Mesothelial cell of epicardium (in vitro differentiated cells): ENCODE results near the gene PRAF2. TPM values are rescaled to one million over a fixed set of nuclear protein-coding genes. Genes with fewer than 3 reads are reported as not detected.
A peak's percentile ranks its signal among the peaks of the same experiment; 100 is the strongest.

Source experiments
- DNase-seq, 2 experiments: peaks; one replicate each; pipeline ENCODE4 v3.0.0; 2021; ENCODE audit warnings: low spot score in 2 of 2; ENCODE audit not compliant: unreplicated experiment in 2 of 2
- H3K27ac Mint-ChIP-seq: 2 replicates; pipeline ENCODE4 v1.8.0; 2021; ENCODE audit warnings: mixed read lengths
- H3K27me3 Mint-ChIP-seq: 2 replicates; pipeline ENCODE4 v1.8.0; 2021; ENCODE audit warnings: low read depth, mixed read lengths
- H3K36me3 Mint-ChIP-seq: 2 replicates; pipeline ENCODE4 v1.8.0; 2021; ENCODE audit warnings: mixed read lengths
- H3K4me1 Mint-ChIP-seq: 2 replicates; pipeline ENCODE4 v1.8.0; 2021; ENCODE audit warnings: mixed read lengths
- H3K4me3 Mint-ChIP-seq: 2 replicates; pipeline ENCODE4 v1.8.0; 2021; ENCODE audit warnings: mild to moderate bottlenecking, moderate library complexity, mixed read lengths
- H3K9me3 Mint-ChIP-seq: 2 replicates; pipeline ENCODE4 v1.8.0; 2021; ENCODE audit warnings: mixed read lengths
- total RNA-seq: library from RNA; stranded (reverse); gene quantifications from 3 replicates; pipeline ENCODE4 v1.2.1, GENCODE V29; 2021
- TF ChIP-seq, protein P1 (sequence below): fragments of 200-600 bp; sonication (generic); IDR thresholded peaks from one replicate; pipeline ENCODE4 v1.5.0; 2021; ENCODE audit warnings: antibody characterized with exemption; ENCODE audit not compliant: unreplicated experiment

The PRAF2 gene
- total RNA-seq, 1 donor from 2014 or later = 31.7 TPM

DNA sequence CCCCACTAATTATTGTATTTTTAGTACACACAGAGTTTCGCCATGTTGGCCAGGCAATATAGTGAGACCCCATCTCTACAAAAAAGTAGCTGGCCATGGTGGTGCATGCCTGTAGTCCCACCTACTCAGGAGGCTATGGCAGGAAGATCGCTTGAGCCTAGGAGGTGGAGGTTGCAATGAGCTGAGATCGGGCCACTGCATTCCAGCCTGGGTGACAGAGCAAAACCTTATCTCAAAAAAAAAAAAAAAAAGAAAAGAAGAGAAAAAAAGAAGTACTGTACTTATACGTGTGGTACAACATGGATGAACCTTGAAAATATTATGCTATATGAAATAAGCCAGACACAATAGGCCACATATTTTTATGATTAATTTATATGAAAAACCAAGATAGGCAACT lies 15.8 kb upstream of the PRAF2 start:
- no peaks in the 10 kb centered on the region for H3K27me3 Mint-ChIP-seq
- no peaks in the 10 kb centered on the region for H3K36me3 Mint-ChIP-seq
- H3K4me1 Mint-ChIP-seq = no peaks in the 10 kb centered on the region
- H3K27ac Mint-ChIP-seq = no peak overlapping the region
- TF ChIP-seq, protein P1, sequence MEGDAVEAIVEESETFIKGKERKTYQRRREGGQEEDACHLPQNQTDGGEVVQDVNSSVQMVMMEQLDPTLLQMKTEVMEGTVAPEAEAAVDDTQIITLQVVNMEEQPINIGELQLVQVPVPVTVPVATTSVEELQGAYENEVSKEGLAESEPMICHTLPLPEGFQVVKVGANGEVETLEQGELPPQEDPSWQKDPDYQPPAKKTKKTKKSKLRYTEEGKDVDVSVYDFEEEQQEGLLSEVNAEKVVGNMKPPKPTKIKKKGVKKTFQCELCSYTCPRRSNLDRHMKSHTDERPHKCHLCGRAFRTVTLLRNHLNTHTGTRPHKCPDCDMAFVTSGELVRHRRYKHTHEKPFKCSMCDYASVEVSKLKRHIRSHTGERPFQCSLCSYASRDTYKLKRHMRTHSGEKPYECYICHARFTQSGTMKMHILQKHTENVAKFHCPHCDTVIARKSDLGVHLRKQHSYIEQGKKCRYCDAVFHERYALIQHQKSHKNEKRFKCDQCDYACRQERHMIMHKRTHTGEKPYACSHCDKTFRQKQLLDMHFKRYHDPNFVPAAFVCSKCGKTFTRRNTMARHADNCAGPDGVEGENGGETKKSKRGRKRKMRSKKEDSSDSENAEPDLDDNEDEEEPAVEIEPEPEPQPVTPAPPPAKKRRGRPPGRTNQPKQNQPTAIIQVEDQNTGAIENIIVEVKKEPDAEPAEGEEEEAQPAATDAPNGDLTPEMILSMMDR = no peak
- no peak for DNase-seq
- no peaks in the 10 kb centered on the region for H3K9me3 Mint-ChIP-seq
- no peak overlapping the region for H3K4me3 Mint-ChIP-seq

DNA sequence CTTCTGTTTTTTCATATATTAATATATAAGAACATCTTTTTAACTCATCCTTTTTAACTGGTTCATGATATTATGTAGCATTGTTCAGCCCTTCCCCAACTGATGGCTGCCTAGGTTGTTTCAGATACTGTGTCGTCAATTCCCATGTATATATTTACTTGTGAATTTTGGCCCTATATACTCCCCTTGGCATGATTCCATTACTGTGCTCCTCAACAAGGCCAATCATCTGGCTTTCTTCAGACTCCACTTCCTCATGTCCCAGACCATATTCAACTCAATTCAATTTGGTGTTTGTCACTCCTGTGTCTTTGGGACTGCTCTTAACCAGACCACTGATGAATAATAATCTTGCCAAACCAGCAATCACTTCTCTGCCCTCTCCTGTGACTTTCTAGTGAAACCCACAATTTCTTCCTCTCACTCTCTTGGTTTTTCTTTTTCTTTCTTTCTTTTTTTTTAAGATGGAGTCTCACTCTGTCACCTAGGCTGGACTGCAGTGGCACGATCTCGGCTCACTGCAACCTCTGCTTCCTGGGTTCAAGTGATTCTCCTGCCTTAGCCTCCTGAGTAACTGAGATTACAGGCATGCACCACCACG lies 8.6 kb upstream of the PRAF2 start:
- no peaks in the 10 kb centered on the region for H3K27me3 Mint-ChIP-seq
- peaks cover 13% of the 10 kb centered on the region for H3K9me3 Mint-ChIP-seq
- peaks cover 3% of the 10 kb centered on the region for H3K36me3 Mint-ChIP-seq
- H3K4me1 Mint-ChIP-seq = peaks cover 10% of the 10 kb centered on the region
- TF ChIP-seq, protein P1 = no peak
- H3K4me3 Mint-ChIP-seq = no peak overlapping the region
- DNase-seq = no peak
- no peak overlapping the region for H3K27ac Mint-ChIP-seq

DNA sequence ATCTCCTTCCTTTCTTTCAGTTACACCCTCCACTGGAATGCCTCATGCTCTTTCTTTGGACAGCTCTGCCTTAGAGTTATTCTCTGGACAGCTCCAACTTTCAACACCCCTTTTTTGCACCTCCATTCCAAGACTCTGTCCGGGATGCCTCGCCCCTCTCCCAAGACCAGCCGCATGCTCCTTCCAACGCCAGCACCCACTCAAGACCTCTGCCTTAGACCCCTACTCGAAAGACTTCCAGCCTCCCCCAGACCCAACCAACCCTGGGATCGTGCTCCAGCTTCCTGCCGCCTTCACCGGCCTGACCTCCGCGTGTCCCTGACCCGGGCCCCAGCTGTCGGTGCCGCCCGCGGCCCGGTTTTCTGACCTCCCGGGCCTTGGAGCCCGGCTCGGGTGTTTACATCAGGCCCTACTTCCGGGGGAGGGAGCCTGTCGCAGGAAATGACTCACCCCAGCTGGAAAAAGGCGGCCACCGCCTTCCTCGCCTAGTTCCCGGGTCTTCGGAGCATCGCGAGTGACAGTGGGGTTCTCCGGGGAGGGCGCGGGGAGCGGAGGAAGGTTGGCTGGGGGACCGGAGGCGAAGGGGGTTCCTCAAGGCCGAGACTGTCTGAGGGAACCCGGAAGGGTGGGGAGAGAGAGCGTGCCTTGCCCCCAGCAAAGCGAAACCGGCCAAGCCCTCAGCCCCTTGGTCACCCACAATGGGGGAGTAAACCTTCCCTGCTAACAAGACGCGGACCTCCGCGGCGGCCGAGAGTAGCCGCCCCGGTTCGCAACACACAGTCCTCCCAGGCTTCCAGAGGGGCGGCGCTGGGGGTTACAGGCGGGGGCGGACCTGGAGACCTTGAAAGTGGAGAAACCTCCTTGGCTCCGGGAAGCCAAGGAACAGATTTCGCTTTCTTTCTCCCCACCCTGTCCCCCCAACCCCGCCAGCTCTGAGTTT lies 6.0 kb upstream of the PRAF2 start, which contains the start of gene WDR45:
TSS of gene WDR45 (minus strand) at position 399 of the 940 bp plus-strand sequence. CDS start 1,792 bp downstream, outside the sequence.
- Mint-ChIP-seq H3K9me3 (peaks cover 13% of the 10 kb centered on the region), H3K27ac (peak within 1 kb of the TSS; percentile 96), H3K36me3 (peaks cover 3% of the 10 kb centered on the region), H3K27me3 (no peaks in the 10 kb centered on the region), H3K4me1 (peaks cover 10% of the 10 kb centered on the region), H3K4me3 (peak within 1 kb of the TSS; percentile 81)
- TF ChIP-seq, protein P1 = no peak
- peak in 1 of 2 experiments; percentile 61 for DNase-seq

DNA sequence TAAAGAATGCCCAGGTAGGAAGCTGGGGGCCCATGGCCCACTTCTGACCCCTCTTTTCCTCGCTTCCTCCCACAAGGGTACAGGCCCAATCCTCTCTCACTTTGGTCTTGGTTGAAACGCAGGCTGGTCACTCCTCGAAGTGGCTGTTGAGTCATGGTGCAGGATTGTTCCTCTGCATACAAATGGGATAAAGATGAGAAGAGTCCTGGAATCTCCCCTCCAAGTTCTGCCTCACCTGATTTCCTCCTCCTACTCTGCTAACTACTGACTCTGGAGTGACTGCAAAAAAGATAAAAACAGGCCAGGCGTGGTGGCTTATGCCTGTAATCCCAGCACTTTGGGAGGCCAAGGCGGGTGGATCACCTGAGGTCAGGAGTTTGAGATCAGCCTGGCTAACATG lies 4.1 kb upstream of the PRAF2 start:
- Mint-ChIP-seq H3K9me3 (peaks cover 9% of the 10 kb centered on the region), H3K36me3 (peaks cover 4% of the 10 kb centered on the region), H3K4me1 (peaks cover 21% of the 10 kb centered on the region)

DNA sequence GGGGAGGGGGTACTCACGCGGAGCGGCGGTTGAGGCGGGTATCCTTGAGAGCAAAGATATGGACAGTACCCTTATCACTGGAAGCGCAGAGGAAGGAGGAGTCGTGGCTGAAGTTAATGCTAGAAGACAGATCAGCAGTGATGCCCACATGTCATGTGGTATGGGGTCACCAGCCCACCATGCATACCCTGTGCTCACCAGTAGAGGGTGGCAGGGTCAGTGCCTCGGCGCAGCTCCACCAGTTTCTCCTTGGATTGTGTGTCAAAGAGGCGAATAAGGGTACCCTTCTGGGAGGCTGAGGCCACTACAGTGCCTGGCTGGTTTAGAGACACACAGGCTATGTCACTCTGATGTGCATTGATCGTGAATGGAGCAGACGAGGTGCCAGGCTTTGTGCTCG lies 1.5 kb upstream of the PRAF2 start:
- no peak overlapping the region for H3K27ac Mint-ChIP-seq

More for the DNA sequence above, 4.1 kb upstream of the PRAF2 start:
- H3K27me3 Mint-ChIP-seq = no peaks in the 10 kb centered on the region
- H3K27ac Mint-ChIP-seq = no peak overlapping the region
- TF ChIP-seq, protein P1 = no peak
- DNase-seq = no peak
- H3K4me3 Mint-ChIP-seq = no peak overlapping the region

More for the DNA sequence above, 1.5 kb upstream of the PRAF2 start:
- H3K36me3 Mint-ChIP-seq = peaks cover 4% of the 10 kb centered on the region
- H3K9me3 Mint-ChIP-seq = peaks cover 5% of the 10 kb centered on the region
- no peaks in the 10 kb centered on the region for H3K27me3 Mint-ChIP-seq
- DNase-seq = no peak
- peaks cover 24% of the 10 kb centered on the region for H3K4me1 Mint-ChIP-seq
- H3K4me3 Mint-ChIP-seq = no peak overlapping the region
- TF ChIP-seq, protein P1 = no peak
